Breast epithelium (tissue), 4 donors: ENCODE results near the gene PCNX1. TPM values are rescaled to one million over a fixed set of nuclear protein-coding genes. Genes with fewer than 3 reads are reported as not detected.

Experiments
- DNase-seq, 2 donors: peaks; one replicate each; pipeline ENCODE4 v3.0.0-alpha.2; 2019; ENCODE audit warnings: low spot score in 2 of 2
- H3K27ac ChIP-seq, 2 donors: fragments of 200-600 bp; sonication (generic) in 1 of 2; one replicate each; pipeline ENCODE4 v1.5.1; 2016 to 2019; ENCODE audit warnings: mild to moderate bottlenecking in 1 of 2
- H3K27me3 ChIP-seq, 2 donors: fragments of 200-600 bp; sonication (generic) in 1 of 2; one replicate each; pipeline versions ENCODE4 v1.5.1 to v1.6.0; 2017 to 2019; ENCODE audit warnings: control low read depth in 1 of 2, mild to moderate bottlenecking in 1 of 2
- H3K36me3 ChIP-seq: fragments of 200-600 bp; one replicate; pipeline ENCODE4 v1.5.1; 2019
- H3K4me1 ChIP-seq, 2 donors: fragments of 200-600 bp; sonication (generic); one replicate each; pipeline ENCODE4 v1.5.1; 2016 to 2019; ENCODE audit warnings: control low read depth in 1 of 2
- H3K4me3 ChIP-seq, 3 donors: fragments of 200-600 bp; sonication (generic); 1 replicate in 2 of 3; 2 replicates in 1 of 3; pipeline ENCODE4 v1.5.1; 2016 to 2019; ENCODE audit warnings: mild to moderate bottlenecking in 3 of 3, moderate library complexity in 2 of 3
- H3K9me3 ChIP-seq, 2 donors: fragments of 200-600 bp; sonication (generic) in 1 of 2; one replicate each; pipeline ENCODE4 v1.5.1; 2016 to 2019; ENCODE audit warnings: control low read depth in 1 of 2
- POLR2A ChIP-seq: fragments of 450-650 bp; IDR thresholded peaks from one replicate; pipeline ENCODE4 v1.6.1; 2016; ENCODE audit warnings: antibody characterized with exemption, mild to moderate bottlenecking, moderate library complexity
- POLR2AphosphoS5 ChIP-seq, 3 donors: sonication (generic); formaldehyde crosslinking; IDR thresholded peaks; one replicate each; pipeline ENCODE4 v1.6.1; 2017; ENCODE audit warnings: antibody characterized with exemption in 3 of 3
- intact Hi-C: fragments of 100-400 bp; cut with DNase I; formaldehyde crosslinking; loops from one replicate; pipeline ENCODE4 v1.15.1; 2023; ENCODE audit warnings: low total_unique reads
- total RNA-seq, 3 donors: library from RNA; depleted of rRNA; stranded (reverse); fragments of >200 nt; gene quantifications; one replicate each; pipeline ENCODE4 v1.1.0, GENCODE V29; 2016
- TF ChIP-seq, protein P1 (sequence below), 3 donors: fragments of 450-650 bp; IDR thresholded peaks; one replicate each; pipeline ENCODE4 v1.5.1; 2016 to 2017; ENCODE audit warnings: antibody characterized with exemption in 3 of 3, mild to moderate bottlenecking in 3 of 3, moderate library complexity in 3 of 3

Gene PCNX1
- total RNA-seq, 3 donors from 2014 or later = 61.8 to 105 (median 92.5) TPM

DNA sequence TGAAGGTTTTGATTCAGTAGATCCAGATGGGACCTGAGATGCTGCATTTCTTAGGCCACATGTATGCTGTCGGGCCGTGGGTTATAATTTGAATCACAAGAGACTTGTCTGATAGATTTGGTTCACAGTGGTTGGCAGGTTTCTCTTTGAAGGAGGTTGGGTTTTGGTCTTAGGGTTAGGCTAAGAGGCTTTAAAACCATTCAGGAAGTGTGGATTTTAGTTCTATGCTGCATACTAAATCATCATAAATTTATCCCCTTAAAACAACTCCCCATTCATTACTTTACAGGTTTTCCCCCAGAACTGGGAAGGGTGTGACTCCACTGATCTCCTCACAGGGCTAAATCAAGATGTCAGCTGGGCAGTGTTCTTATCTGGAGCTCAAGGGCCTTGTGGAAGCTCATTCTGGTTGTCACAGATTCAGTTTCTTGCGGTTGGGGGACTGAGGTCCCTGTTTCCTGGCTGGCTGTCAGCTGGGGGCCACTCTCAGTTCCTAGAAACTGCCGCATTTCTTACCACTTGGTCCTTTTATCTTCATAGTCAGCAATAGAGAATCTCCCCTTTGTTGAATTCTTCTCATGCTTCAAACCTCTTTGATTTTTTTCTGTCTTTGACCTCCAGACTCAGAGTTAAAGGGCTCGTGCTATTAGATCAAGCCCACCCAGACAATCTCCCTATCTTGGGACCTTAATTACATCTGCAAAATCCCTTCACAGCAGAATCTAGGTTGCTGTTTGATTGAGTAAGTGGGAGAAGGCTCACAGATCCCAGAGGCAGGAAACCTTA, 20.6 kb upstream of the PCNX1 start:
- no peaks in the 10 kb centered on the region for H3K36me3 ChIP-seq
- H3K9me3 ChIP-seq = no peaks in the 10 kb centered on the region
- no peaks in the 10 kb centered on the region for H3K27me3 ChIP-seq
- TF ChIP-seq, protein P1, sequence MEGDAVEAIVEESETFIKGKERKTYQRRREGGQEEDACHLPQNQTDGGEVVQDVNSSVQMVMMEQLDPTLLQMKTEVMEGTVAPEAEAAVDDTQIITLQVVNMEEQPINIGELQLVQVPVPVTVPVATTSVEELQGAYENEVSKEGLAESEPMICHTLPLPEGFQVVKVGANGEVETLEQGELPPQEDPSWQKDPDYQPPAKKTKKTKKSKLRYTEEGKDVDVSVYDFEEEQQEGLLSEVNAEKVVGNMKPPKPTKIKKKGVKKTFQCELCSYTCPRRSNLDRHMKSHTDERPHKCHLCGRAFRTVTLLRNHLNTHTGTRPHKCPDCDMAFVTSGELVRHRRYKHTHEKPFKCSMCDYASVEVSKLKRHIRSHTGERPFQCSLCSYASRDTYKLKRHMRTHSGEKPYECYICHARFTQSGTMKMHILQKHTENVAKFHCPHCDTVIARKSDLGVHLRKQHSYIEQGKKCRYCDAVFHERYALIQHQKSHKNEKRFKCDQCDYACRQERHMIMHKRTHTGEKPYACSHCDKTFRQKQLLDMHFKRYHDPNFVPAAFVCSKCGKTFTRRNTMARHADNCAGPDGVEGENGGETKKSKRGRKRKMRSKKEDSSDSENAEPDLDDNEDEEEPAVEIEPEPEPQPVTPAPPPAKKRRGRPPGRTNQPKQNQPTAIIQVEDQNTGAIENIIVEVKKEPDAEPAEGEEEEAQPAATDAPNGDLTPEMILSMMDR (IDR thresholded peaks at IDR 0.05) = no peak
- TF ChIP-seq POLR2AphosphoS5 (IDR thresholded peaks at IDR 0.05) = no peak
- TF ChIP-seq POLR2A = no peak
- no peaks in the 10 kb centered on the region for H3K4me1 ChIP-seq
- H3K27ac ChIP-seq = peak overlapping the region; percentile 45 to 54
- no peak for DNase-seq
- intact Hi-C loops = no loop called here
- H3K4me3 ChIP-seq = peak overlapping the region in 1 of 3 donors; percentile 16

DNA sequence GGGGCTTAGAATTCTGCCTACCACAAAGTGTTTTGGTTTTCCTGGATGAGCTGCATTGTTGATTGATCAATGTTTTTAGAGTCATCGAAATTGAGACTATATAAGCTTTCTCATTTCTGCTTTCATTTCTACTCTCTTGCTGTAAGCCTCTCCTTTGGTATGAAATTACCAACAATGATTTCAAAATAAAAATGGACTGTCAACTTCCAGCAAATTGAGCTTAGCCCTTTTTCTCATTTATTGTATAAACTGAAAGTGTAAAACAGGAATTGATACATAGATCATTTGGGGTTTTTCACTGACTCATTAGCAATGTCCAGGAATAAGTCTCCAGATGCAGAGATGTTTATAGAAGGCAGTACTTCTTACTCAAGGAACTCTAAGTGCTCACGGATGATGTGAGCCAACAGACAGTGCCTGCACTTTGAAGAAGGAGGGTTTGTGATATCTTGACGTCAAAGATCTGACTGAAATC, 20.0 kb upstream of the PCNX1 start:
- H3K4me3 ChIP-seq = peak overlapping the region in 1 of 3 donors; percentile 16
- TF ChIP-seq POLR2A (no peak), POLR2AphosphoS5 (IDR thresholded peaks at IDR 0.05) (no peak)
- TF ChIP-seq, protein P1 (IDR thresholded peaks at IDR 0.05) = no peak
- H3K36me3 ChIP-seq = no peaks in the 10 kb centered on the region
- intact Hi-C loops = no loop called here
- no peaks in the 10 kb centered on the region for H3K4me1 ChIP-seq
- no peaks in the 10 kb centered on the region for H3K9me3 ChIP-seq
- H3K27ac ChIP-seq = peak overlapping the region; percentile 45 to 74
- no peaks in the 10 kb centered on the region for H3K27me3 ChIP-seq
- DNase-seq = no peak

DNA sequence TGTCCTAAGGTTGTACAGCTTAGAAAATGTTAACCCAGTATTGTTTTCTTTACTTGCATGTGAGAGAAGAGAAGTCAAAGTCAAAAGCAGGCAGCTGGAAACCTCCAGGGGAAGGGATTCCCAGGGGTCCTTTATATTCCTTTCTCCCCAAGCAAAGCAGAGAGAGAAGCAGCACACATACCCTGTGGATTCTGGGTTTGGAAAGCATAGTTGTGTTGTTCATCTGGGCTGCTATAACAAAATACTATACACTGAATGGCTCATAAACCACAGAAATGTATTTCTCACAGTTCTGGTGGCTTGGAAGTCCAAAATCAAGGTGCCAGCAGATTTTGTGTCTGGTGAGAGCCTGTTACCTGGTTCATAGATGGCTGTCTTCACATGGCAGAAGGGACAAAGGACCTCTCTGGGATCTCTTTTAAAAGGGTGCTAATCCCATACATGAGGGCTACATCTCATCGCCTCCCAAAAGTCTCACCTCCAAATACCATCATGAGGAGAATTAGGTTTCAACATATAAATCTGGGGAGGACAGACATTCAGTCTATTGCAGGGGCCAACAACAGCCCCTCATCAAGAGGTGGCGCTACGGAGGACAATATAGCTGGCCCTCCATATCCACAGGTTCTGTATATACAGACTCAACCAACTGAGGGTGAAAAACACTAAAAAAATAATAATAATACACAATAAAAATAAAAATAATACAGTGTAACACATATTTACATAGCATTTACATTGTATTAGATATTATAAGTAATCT, 19.3 kb upstream of the PCNX1 start:
- intact Hi-C loops = no loop called here
- DNase-seq = no peak
- peak overlapping the region; percentile 45 to 74 for H3K27ac ChIP-seq
- H3K4me3 ChIP-seq = no peak overlapping the region
- no peaks in the 10 kb centered on the region for H3K4me1 ChIP-seq
- no peaks in the 10 kb centered on the region for H3K36me3 ChIP-seq
- TF ChIP-seq, protein P1 (IDR thresholded peaks at IDR 0.05) = no peak
- TF ChIP-seq POLR2A (no peak), POLR2AphosphoS5 (IDR thresholded peaks at IDR 0.05) (no peak)
- no peaks in the 10 kb centered on the region for H3K9me3 ChIP-seq
- no peaks in the 10 kb centered on the region for H3K27me3 ChIP-seq

DNA sequence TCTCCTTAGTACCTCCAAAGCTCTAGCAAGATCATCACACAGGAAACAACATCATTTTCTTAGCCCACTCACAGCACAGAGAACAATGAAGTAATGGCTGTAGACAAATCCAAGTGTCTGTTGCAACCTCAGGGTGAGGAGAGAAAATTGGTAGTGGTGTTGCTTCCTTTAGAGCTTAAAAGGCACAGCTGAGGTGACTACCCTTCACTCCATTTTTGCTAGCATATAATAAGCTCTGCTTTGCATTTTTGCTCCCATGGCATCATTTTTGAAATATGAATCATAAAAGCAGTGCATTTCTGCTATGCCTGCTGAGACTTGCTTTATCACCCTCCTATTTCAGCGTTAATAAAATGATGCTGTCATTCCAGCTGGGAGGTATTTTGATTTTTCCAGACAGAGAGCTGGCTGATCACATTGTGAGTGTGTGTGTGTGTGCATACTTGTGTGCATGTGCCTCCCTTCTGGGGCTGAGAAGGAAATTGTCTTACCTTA, 18.5 kb upstream of the PCNX1 start:
- DNase-seq = no peak
- TF ChIP-seq POLR2AphosphoS5 (IDR thresholded peaks at IDR 0.05) = no peak
- TF ChIP-seq, protein P1 (IDR thresholded peaks at IDR 0.05) = no peak
- TF ChIP-seq POLR2A = no peak
- peak overlapping the region in 1 of 2 donors; percentile 62 for H3K27ac ChIP-seq

More for the DNA sequence above, 18.5 kb upstream of the PCNX1 start:
- Histone ChIP-seq H3K4me3 (no peak overlapping the region), H3K27me3 (no peaks in the 10 kb centered on the region), H3K36me3 (no peaks in the 10 kb centered on the region), H3K4me1 (no peaks in the 10 kb centered on the region), H3K9me3 (no peaks in the 10 kb centered on the region)
- intact Hi-C loops = no loop called here
